GM19238 (cell line): ENCODE results near the gene MLF2.
A peak's percentile ranks its signal among the peaks of the same experiment; 100 is the strongest.

Experiments
- DNase-seq: peaks from one replicate; pipeline ENCODE4 v3.0.0; 2011; ENCODE audit warnings: low spot score; ENCODE audit not compliant: insufficient read length

Gene MLF2

GRCh38 chr12:6778574-6779550 is 25.9 kb upstream of the MLF2 start:
- peak; percentile 81 for DNase-seq

GRCh38 chr12:6778217-6778573 is 25.3 kb upstream of the MLF2 start:
- no peak for DNase-seq

GRCh38 chr12:6777386-6777785 is 24.4 kb upstream of the MLF2 start:
- DNase-seq = no peak

GRCh38 chr12:6775185-6776174 is 22.5 kb upstream of the MLF2 start:
- DNase-seq = no peak

- DNase-seq = no peak
Measured at GRCh38 chr12:6774499-6775062, 21.6 kb upstream of the MLF2 start.

GRCh38 chr12:6773590-6774351 is 20.8 kb upstream of the MLF2 start:
- no peak for DNase-seq

- DNase-seq = peak; percentile 50
Measured at GRCh38 chr12:6772726-6773589, 20.0 kb upstream of the MLF2 start.

- DNase-seq = peak; percentile 58
Measured at GRCh38 chr12:6772331-6772695, 19.4 kb upstream of the MLF2 start, which contains the start of gene LAG3. LAG3 (plus strand) TSS chr12:6772520; CDS start chr12:6772853, 333 bp downstream.

- no peak for DNase-seq
Measured at GRCh38 chr12:6771509-6772330, 18.8 kb upstream of the MLF2 start.

- DNase-seq = no peak
Measured at GRCh38 chr12:6771091-6771495, 18.2 kb upstream of the MLF2 start.

- no peak for DNase-seq
Measured at GRCh38 chr12:6770600-6770999, 17.7 kb upstream of the MLF2 start.

GRCh38 chr12:6770094-6770493 is 17.2 kb upstream of the MLF2 start:
- DNase-seq = no peak

- no peak for DNase-seq
Measured at GRCh38 chr12:6769666-6770065, 16.7 kb upstream of the MLF2 start.

- no peak for DNase-seq
Measured at GRCh38 chr12:6768990-6769389, 16.0 kb upstream of the MLF2 start.

GRCh38 chr12:6768437-6768914 is 15.5 kb upstream of the MLF2 start:
- DNase-seq = no peak

- DNase-seq = no peak
Measured at GRCh38 chr12:6767353-6768319, 14.7 kb upstream of the MLF2 start.

GRCh38 chr12:6766651-6767349 is 13.9 kb upstream of the MLF2 start:
- peak; percentile 84 for DNase-seq
